ENCODE results near the gene GNL2. TPM values are rescaled to one million over a fixed set of nuclear protein-coding genes. Genes with fewer than 3 reads are reported as not detected.
A peak's percentile ranks its signal among the peaks of the same experiment; 100 is the strongest.

Gene GNL2
- total RNA-seq, 3 donors from 2014 or later: 36.8 to 71.8 (median 63.1) TPM

DNA sequence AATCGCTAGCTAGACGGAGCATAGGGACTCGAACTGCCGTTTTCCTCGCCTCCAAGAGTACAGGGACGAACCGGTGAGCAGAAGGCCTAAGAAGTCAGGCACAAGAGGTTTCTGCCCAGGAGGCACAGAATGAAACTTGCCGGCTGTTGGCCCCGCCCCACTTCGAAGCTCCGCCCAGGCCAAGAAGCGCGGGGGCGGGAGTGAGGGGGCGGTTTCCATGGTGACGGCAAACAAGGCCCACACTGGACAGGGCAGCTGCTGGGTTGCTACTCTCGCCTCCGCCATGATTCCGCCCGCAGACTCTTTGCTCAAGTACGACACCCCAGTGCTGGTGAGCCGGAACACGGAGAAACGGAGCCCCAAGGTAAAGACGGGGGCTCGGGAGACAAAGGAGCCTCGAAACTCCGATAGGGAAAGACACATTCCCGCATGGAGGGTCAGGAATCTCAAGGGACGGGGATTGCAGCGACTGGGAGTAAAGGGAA lies 39.0 kb downstream of the GNL2 start, which contains the start of gene DNALI1:
Gene DNALI1 (plus strand): TSS at position 229 of the 485 bp plus-strand sequence. CDS start 55 bp downstream, at position 284.
- DNase-seq (ENCODE audit: low spot score in 2 of 2): peak; percentile 89 to 96
- no peaks in the 10 kb centered on the region for H3K36me3 ChIP-seq
- no peaks in the 10 kb centered on the region for H3K27me3 ChIP-seq
- intact Hi-C loops (cut with DNase I; ENCODE audit: low total_unique reads): no loop called here
- H3K4me3 ChIP-seq: peak within 1 kb of the TSS; percentile 29 to 63 (median 51)
- TF ChIP-seq CTCF (IDR thresholded peaks at IDR 0.05): no peak
- TF ChIP-seq POLR2AphosphoS5 (IDR thresholded peaks at IDR 0.05): peak; percentile 20 to 81 (median 51)
- peak; percentile 15 for TF ChIP-seq POLR2A (IDR thresholded peaks at IDR 0.05)
- H3K4me1 ChIP-seq: peaks cover 8 to 22% of the 10 kb centered on the region in 2 donors
- no peaks in the 10 kb centered on the region for H3K9me3 ChIP-seq
- peak within 1 kb of the TSS; percentile 89 to 93 for H3K27ac ChIP-seq

DNA sequence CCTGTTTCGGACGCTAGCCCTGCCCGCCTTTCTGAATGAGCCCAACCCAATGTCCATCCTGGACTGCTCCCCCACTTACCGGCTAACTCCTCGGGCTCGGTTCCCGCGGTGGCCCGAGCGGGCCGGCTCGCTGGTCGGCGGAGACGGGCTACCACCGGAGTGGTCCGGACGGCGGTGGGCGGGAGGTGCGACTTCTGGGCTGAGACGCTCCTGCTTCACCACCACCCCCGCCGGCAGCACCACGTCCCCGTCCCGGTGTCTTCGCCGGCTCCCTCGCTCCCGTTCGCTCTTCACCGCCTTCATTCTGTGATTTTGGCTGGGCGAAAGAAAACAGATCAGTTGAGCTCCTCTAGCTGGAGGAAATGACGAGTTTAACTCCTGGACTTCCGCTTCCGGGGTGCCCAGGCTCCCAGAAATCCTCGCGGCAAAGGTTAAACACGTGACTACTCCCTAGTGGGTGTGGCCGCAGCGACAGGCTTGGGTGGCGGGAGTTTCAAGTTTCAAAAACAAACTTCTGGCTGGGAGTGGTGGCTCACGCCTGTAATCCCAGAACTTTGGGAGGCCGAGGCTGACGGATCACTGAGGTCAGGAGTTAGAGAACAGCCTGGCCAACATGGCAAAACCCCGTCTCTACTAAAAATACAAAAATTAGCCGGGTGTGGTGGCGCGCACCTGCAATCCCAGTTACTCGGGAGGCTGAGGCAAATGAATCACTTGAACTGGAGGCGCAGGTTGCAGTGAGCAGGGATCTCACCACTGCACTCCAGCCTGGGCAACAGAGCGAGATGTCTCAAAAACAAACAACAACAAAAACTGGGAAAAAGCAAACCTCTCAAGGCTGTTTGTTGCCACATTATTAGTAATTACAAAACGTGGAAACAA lies 41.6 kb downstream of the GNL2 start, which contains the start of gene SNIP1:
Gene SNIP1 (minus strand): TSS at position 367 of the 882 bp plus-strand sequence. CDS start 64 bp downstream, at position 303.
- TF ChIP-seq POLR2A (IDR thresholded peaks at IDR 0.05): peak; percentile 57
- peak; percentile 86 to 98 (median 97) for TF ChIP-seq POLR2AphosphoS5 (IDR thresholded peaks at IDR 0.05)
- TF ChIP-seq CTCF (IDR thresholded peaks at IDR 0.05): peak in 1 of 3 donors; percentile 16
- peaks cover 8 to 22% of the 10 kb centered on the region in 2 donors for H3K4me1 ChIP-seq
- no peaks in the 10 kb centered on the region for H3K36me3 ChIP-seq
- no peaks in the 10 kb centered on the region for H3K27me3 ChIP-seq
- H3K4me3 ChIP-seq: peak within 1 kb of the TSS; percentile 76 to 100 (median 99)
- H3K27ac ChIP-seq: peak within 1 kb of the TSS; percentile 95 to 97
- no peaks in the 10 kb centered on the region for H3K9me3 ChIP-seq
- DNase-seq (ENCODE audit: low spot score in 2 of 2): peak; percentile 92 to 93
- intact Hi-C loops (cut with DNase I; ENCODE audit: low total_unique reads): no loop called here

- no peak for TF ChIP-seq CTCF (IDR thresholded peaks at IDR 0.05)
- no peak for TF ChIP-seq POLR2AphosphoS5 (IDR thresholded peaks at IDR 0.05)
- TF ChIP-seq POLR2A (IDR thresholded peaks at IDR 0.05): no peak
- Histone ChIP-seq H3K4me3 (peak overlapping the region; percentile 76 to 100 (median 99)), H3K9me3 (no peaks in the 10 kb centered on the region), H3K36me3 (no peaks in the 10 kb centered on the region), H3K27ac (peak overlapping the region; percentile 95 to 97), H3K27me3 (no peaks in the 10 kb centered on the region), H3K4me1 (peaks cover 8 to 22% of the 10 kb centered on the region in 2 donors)
- DNase-seq (ENCODE audit: low spot score in 2 of 2): no peak
- intact Hi-C loops (cut with DNase I; ENCODE audit: low total_unique reads): no loop called here
Measured at GRCh38 chr1:37553598-37553926, 42.2 kb downstream of the GNL2 start.

DNA sequence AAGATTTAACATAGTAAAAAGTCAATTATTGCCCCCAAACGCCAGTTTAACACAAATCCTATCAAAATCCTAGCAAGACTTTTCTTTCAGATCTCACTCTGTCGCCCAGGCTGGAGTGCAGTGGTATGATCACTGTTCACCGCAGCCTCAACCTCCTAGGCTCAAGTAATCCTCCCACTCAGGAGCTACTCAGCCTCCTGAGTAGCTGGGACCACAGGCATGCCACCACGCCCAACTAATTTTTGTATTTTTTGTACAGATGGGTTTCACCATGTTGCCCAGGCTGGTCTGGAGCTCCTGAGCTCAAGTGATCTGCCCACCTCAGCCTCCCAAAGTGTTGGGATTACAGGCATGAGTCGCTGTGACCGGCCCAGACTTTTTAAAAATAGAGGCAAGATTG lies 46.4 kb downstream of the GNL2 start:
- H3K27me3 ChIP-seq: no peaks in the 10 kb centered on the region
- no peak for DNase-seq (ENCODE audit: low spot score in 2 of 2)
- H3K27ac ChIP-seq: no peak overlapping the region
- H3K9me3 ChIP-seq: no peaks in the 10 kb centered on the region
- intact Hi-C loops (cut with DNase I; ENCODE audit: low total_unique reads): no loop called here
- no peaks in the 10 kb centered on the region for H3K36me3 ChIP-seq
- no peak overlapping the region for H3K4me3 ChIP-seq
- peaks cover 4 to 15% of the 10 kb centered on the region in 2 donors for H3K4me1 ChIP-seq
- TF ChIP-seq POLR2AphosphoS5 (IDR thresholded peaks at IDR 0.05) (no peak), POLR2A (IDR thresholded peaks at IDR 0.05) (no peak), CTCF (IDR thresholded peaks at IDR 0.05) (no peak)

GRCh38 chr1:37545019-37545418 lies 50.7 kb downstream of the GNL2 start:
- H3K9me3 ChIP-seq: no peaks in the 10 kb centered on the region
- no peaks in the 10 kb centered on the region for H3K36me3 ChIP-seq
- H3K27me3 ChIP-seq: no peaks in the 10 kb centered on the region
- no peak overlapping the region for H3K27ac ChIP-seq
- H3K4me1 ChIP-seq: no peaks in the 10 kb centered on the region
- no peak for TF ChIP-seq CTCF (IDR thresholded peaks at IDR 0.05)
- TF ChIP-seq POLR2A (IDR thresholded peaks at IDR 0.05): no peak
- TF ChIP-seq POLR2AphosphoS5 (IDR thresholded peaks at IDR 0.05): no peak
- H3K4me3 ChIP-seq: no peak overlapping the region
- no peak for DNase-seq (ENCODE audit: low spot score in 2 of 2)
- intact Hi-C loops (cut with DNase I; ENCODE audit: low total_unique reads): no loop called here

Measured in breast epithelium (tissue), 4 donors.